MM.1S (cell line): ENCODE measurements around the gene FAH.

Experiments
- EZH2 ChIP-seq: fragments of 300-600 bp; sonication (generic); optimal IDR thresholded peaks from 2 replicates; pipeline ENCODE3; 2017; ENCODE audit warnings: low read depth, mild to moderate bottlenecking, antibody characterized with exemption, low read length, mixed read lengths
- EZH2phosphoT487 ChIP-seq: fragments of 300-600 bp; sonication (generic); IDR thresholded peaks from 2 replicates; pipeline ENCODE4 v1.6.1; 2018; ENCODE audit warnings: antibody characterized with exemption, low read length
- TF ChIP-seq, protein P1 (sequence below): fragments of 300-600 bp; sonication (generic); IDR thresholded peaks from 2 replicates; pipeline ENCODE4 v1.5.1; 2016; ENCODE audit warnings: antibody characterized with exemption, low read length, mixed read lengths

DNA sequence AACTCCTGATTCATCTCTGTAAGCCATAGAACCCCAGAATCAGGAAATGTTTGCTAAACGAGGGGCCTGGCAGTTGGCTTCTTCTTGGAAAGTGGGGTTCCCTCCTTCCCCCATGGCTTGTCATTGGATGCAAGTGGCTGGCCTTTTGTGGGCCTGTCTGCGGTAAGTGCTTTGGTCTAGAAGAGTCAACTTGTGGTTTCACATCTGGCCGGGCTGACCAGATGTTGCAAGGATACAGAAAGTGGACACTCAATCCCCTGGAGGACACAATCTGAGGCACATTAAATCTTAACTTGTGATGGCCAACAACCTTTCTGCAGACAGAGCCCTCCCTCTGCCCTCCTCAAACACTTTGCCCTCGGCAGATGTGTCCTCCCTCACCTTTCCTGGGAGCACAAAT is 1.1 kb downstream of the FAH start:
- TF ChIP-seq, protein P1, sequence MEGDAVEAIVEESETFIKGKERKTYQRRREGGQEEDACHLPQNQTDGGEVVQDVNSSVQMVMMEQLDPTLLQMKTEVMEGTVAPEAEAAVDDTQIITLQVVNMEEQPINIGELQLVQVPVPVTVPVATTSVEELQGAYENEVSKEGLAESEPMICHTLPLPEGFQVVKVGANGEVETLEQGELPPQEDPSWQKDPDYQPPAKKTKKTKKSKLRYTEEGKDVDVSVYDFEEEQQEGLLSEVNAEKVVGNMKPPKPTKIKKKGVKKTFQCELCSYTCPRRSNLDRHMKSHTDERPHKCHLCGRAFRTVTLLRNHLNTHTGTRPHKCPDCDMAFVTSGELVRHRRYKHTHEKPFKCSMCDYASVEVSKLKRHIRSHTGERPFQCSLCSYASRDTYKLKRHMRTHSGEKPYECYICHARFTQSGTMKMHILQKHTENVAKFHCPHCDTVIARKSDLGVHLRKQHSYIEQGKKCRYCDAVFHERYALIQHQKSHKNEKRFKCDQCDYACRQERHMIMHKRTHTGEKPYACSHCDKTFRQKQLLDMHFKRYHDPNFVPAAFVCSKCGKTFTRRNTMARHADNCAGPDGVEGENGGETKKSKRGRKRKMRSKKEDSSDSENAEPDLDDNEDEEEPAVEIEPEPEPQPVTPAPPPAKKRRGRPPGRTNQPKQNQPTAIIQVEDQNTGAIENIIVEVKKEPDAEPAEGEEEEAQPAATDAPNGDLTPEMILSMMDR = no peak
- TF ChIP-seq EZH2phosphoT487 (no peak), EZH2 (no peak)
